GM12873 (cell line): ENCODE results near the gene OSBPL7.

Experiments
- TF ChIP-seq, protein P1 (sequence below): IDR thresholded peaks from 2 replicates; pipeline ENCODE4 v1.5.1; 2012; ENCODE audit warnings: low read depth, mild to moderate bottlenecking, moderate library complexity, low read length, control low read depth; ENCODE audit not compliant: insufficient read depth; ENCODE audit errors: missing control alignments

OSBPL7 gene

DNA sequence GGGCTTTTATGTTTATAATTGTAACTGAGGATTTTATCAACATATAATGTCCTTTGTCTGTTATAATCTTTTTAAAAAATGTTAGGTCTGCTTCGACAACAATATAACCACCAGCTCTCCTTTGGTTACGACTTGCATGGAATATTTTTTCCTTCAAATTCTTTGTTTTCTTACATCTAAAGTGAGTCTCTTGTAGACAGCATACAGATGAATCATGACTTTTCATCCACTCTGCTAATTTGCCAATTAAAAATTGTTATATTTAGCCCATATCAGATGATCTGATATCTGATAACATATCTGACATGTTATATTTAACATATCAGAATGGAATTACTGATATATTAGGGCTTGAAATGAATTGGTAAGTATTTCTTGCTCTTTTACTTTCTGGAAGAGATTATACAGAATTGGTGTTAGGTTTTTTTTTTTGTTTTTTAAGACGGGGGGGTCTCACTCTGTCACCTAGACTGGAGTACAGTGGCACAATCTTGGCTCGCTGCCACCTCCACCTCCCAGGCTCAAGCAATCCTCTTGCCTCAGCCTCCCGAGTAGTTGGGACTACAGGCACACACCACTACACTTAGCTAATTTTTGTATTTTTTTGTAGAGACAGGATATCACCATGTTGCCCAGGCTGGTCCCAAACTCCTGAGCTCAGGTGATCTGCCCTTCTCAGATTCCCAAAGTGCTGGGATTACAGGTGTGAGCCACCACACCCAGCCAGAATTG is 61.0 kb downstream of the OSBPL7 start:
- TF ChIP-seq, protein P1, sequence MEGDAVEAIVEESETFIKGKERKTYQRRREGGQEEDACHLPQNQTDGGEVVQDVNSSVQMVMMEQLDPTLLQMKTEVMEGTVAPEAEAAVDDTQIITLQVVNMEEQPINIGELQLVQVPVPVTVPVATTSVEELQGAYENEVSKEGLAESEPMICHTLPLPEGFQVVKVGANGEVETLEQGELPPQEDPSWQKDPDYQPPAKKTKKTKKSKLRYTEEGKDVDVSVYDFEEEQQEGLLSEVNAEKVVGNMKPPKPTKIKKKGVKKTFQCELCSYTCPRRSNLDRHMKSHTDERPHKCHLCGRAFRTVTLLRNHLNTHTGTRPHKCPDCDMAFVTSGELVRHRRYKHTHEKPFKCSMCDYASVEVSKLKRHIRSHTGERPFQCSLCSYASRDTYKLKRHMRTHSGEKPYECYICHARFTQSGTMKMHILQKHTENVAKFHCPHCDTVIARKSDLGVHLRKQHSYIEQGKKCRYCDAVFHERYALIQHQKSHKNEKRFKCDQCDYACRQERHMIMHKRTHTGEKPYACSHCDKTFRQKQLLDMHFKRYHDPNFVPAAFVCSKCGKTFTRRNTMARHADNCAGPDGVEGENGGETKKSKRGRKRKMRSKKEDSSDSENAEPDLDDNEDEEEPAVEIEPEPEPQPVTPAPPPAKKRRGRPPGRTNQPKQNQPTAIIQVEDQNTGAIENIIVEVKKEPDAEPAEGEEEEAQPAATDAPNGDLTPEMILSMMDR, result no peak

DNA sequence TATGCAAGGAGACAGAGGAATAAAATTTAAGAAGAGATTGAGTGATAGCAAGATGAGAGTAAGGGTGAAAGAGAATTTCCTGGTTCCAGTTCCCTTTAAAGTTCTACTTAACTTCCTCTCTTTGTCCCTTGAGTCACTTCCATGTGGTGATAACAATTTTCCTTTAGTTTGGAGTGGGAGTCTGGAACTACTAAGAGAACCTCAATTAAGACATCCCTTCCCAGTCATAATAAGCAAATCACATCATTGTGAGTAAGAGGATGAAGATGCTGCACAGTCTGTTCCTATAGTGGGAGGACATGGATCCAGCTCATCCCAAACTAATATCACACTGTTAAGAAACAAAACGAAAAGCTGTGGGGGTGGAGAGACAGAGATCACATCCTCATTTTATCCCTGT is 64.2 kb downstream of the OSBPL7 start:
- TF ChIP-seq, protein P1, result no peak
